Posterior vena cava (tissue), 2 donors: ENCODE measurements around the gene SLC8B1. TPM values are rescaled to one million over a fixed set of nuclear protein-coding genes. Genes with fewer than 3 reads are reported as not detected.
"Not testable (repeated sequence)": the region's sequence is repeated elsewhere in the genome, so short reads cannot be mapped to it uniquely, and the experiment has no call there.

Experiments
- DNase-seq: peaks from one replicate; pipeline ENCODE4 v3.0.0-alpha.2; 2020; ENCODE audit warnings: low spot score
- intact Hi-C, 2 donors: fragments of 100-400 bp; cut with DNase I; formaldehyde crosslinking; loops; one replicate each; pipeline versions ENCODE4 v1.14.1 to v1.14.2; 2022 to 2023
- total RNA-seq, 2 donors: library from RNA; stranded (reverse); fragmentation: NEBNext Ultra II Directional; extraction: Animal tissue kit (Norgen Biotek cat#: 25700); gene quantifications; one replicate each; pipeline ENCODE4 v1.2.1, GENCODE V29; 2021
- donor health status: DM: yes; HTN: yes; CAD: no.
- donor health status: DM: yes; HTN: yes; CAD: no.

The SLC8B1 gene
- total RNA-seq, 2 donors from 2014 or later = 21.6 to 29.8 TPM

DNA sequence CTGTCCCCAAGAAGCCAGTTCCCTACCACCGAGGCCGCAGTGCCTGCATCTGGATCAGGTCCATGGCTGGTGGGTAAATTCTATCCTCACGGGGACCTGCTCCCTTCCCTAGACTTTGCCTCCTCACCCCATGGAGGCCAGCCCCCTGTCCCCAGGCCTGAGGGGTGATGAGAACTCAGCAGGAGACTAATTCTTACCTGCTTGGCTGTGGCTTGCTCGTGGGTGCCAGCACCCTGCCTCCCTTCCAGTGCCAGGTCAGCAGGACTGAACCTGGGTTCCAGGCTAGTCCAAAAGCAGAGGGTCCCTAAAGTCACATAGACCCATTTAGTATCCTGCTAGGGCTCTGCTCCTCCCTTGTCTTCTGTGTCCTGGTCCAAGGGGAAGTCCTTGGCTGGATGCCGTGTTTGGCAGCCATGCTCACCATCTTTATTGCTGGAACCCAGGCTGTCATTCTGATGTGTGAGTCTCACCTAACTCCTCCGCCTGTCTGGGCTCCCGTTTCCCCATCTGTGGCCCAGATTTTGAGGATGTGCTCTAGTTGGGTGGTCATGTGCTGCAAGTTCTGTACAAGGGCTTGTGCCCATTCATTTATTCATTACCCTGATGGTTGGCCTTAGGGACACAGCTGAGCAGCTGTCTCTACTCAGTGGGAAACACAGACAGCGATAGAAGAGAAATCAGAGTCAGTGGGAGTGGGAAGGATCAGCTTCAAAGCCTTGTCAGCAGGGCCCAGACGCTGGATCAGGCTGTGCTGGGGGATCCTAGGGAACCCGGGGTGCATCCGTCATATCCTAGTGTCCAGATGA lies 24.4 kb upstream of the SLC8B1 start:
- peak; percentile 89 for DNase-seq
- intact Hi-C loops = loop anchor here in 1 of 2 donors (5.0 kb wide), 1 partner anchor 553 kb away; no protein-coding TSS in a partner anchor

DNA sequence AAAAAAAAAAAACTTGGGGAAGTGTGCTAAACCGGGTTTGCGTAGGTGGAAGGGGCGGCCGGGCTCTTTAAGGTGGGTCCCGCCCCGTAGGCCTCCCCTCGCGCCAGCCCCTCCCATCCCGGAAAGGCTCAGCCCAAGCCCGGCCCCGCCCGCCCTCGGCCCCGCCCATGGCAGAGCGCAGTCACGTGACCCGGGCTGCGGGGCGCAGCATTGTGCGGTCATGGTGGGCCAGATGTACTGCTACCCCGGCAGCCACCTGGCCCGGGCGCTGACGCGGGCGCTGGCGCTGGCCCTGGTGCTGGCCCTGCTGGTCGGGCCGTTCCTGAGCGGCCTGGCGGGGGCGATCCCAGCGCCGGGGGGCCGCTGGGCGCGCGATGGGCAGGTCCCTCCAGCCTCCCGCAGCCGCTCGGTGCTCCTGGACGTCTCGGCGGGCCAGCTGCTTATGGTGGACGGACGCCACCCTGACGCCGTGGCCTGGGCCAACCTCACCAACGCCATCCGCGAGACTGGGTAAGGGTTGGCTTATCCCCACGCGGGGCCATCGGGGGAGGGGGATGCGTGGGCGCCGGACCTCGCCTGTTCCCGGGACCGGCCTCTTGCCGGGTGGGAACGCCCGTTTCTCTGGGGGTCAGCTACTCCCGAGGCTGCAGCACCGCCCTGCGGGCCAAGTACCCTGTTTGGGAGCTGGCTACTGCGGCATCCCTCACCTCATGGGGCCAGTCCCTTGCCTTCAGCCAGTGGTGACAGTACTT lies 23.6 kb upstream of the SLC8B1 start, which contains the start of gene PLBD2:
Gene PLBD2, plus strand, starts transcription at position 207 of the 752 bp plus-strand sequence. Its CDS starts 14 bp downstream, at position 221.
- DNase-seq = peak; percentile 98
- intact Hi-C loops = loop anchor here in 1 of 2 donors (5.0 kb wide), 1 partner anchor 554 kb away; no protein-coding TSS in a partner anchor

DNA sequence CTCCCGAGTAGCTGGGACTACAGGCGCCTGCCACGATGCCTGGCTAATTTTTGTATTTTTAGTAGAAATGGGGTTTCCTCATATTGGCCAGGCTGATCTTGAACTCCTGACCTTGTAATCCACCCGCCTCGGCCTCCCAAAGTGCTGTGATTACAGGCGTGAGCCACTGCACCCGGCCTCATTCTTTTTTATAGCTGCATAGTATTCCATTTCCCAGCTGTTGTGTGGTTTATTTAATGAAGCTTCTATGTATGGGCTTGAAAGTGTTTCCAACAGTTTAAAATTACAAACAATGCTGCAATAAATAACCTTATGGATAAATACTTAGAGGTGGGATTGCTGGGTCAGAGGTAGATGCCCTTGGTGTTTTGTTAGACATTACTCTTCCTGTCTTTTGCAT lies 19.3 kb upstream of the SLC8B1 start:
- intact Hi-C loops, DNase-seq: not testable (repeated sequence)

DNA sequence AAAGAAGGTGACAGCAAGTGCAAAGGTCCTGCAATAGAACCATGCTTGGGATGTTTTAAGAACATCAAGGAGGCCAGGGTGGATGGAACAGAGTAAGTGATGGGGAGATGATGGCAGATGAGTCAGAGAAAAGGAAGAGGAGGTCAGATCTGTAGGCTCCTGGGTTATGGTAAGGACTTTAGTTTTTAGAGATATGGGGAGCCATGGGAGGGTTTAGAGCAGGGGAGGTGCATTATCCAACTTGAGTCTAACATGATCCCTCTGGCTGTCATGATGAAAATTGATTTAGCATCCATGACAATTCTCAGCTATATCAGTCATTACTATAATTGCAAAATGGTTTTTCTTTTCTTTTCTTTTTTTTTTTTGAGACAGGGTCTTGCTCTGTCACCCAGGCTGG lies 16.2 kb upstream of the SLC8B1 start:
- no peak for DNase-seq
- intact Hi-C loops = no loop called here

DNA sequence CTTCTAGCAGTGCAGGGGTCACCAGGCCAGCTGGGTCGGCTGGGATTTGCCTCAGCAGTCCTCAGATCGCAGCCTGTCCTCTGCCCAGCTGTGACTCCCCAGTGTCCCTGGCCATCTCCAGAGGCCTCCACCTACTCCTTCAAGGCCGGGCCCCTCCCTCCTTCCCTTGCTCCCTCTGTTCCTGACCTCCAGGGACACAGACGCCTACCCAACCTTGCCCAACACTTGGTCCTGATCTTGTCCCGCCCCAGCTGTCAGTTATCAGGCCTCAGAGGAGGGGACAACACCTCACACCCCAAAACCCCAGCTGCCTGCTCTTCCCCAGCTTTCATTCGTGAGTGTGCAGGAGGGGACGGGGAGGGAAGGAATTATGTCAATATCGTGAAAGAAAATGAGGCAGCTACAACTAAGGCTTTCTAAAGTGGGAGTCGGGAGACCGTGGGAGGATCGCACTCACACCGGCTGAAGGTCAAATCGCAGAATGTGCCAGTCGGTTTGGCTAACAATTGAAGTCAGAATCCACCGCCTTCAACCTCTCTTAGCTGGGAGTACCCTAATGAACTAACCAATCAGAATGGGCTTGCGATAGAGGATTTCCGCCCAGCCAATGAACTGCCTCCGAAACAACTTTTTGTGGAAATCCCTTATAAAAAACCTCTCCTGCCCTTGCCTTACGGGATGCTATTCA lies 14.1 kb upstream of the SLC8B1 start:
- intact Hi-C loops = no loop called here
- no peak for DNase-seq

DNA sequence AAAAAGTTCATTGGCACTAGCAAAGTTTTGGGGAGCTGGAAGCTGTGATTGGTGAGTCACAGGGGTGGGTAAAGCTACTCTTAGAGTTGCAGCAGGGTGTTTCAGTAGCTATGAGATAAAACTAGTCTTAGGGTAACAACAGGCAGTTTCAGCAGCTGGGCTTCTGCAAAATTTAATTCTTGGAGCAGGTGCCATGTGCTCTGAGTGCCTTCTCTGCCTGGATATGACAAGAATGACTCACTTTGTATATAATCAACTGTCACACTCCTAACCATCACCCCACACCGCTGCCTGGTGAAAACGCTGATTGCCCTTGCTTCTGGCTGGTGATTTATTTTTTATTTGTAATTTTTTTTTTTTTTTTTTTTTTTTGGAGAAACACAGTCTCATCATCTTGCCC lies 13.0 kb upstream of the SLC8B1 start:
- no peak for DNase-seq
- intact Hi-C loops = no loop called here

DNA sequence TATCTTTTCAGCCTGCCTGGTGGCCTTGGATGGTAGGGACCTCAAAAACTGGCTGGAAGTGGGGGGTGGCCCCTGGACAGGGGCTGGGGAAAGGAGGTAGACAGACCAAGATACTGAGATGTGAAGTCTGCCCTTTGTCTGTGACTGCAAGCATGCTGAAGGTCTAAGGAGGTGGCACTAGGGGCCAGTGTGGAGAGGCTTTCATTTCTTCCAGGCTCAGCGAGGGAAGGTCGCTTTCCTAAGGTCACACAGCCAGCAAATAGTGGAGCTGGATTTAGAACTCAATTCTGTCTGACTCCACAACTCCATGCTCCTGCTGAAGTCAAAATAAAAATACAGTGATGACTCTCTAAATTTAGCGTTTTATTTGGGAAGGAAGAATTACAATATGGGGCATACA lies 12.2 kb upstream of the SLC8B1 start:
- DNase-seq = no peak
- intact Hi-C loops = no loop called here

DNA sequence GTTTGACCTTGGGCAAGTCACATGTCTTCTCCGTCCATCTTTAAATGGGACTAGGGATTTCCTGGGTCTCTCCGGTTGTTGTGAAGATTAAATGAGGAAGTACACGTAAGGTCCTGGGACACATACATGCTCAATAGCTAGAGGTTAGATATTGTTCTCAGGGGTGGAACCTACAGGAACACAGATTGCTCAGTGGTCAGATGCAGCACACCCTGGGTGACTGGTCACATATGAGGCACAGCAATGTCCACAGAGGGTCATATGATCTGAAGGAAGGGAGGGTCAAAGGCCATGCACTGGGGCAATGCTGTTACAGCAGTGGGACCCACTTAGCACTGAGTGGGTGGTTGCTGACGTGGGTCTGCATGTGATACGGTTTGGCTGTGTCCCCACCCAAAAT lies 11.4 kb upstream of the SLC8B1 start:
- intact Hi-C loops = no loop called here
- DNase-seq = no peak

DNA sequence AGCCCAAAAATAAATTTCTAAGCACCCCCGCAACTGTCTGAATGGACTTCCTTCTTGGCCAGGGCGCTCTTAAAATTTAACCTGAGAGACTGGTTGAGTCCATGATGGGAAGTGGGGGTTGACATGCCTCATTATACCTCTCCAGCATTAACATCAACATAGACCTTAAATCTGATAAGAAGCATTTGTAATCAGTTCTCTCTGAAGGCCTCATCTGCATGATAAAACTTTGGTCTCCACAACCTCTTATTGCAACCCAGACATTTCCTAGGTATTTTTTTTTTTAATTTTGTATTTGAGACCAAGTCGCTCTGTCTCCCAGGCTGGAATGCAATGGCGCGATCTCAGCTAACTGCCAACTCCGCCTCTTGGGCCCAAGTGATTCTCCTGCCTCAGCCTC lies 10.4 kb upstream of the SLC8B1 start:
- no peak for DNase-seq
- intact Hi-C loops = no loop called here

DNA sequence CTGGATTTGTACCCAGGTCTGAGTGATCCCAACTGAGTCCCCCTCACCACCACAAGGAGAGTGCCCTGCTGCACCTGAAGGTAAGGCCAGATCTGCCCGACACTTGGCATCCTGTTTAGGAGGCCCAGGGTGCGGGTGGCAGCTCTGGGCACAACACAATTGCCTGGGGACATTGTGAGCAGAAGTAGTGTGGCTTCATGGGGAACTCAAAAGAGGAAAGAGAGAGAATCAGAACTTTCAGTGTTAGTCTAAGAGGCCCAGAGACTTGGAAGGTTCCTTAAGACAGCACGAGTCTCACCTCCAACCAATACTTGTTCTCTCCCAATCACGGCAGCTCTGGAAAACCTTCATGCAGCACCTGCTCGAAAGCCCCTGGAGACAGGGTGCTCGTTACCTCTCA lies 6.6 kb upstream of the SLC8B1 start:
- DNase-seq = no peak
- intact Hi-C loops = no loop called here

DNA sequence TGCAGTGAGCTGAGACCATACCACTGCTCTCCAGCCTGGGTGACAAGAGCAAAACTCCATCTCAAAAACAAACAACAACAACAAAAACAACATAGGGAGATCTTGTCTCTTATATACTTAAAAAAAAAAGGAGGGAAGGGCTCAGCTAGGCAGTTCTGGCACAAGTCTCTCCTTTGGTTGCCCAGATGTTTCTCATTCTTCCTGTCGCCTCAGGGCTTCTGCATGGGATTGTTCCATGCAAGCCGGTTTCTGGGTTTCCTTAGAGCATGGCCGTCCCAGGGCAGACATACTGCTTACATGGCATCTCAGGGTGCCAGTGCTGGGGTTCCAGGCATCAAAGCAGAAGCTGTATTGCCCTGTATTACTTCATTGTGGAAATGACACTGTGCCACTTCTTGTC lies 5.2 kb upstream of the SLC8B1 start:
- intact Hi-C loops = no loop called here
- no peak for DNase-seq

DNA sequence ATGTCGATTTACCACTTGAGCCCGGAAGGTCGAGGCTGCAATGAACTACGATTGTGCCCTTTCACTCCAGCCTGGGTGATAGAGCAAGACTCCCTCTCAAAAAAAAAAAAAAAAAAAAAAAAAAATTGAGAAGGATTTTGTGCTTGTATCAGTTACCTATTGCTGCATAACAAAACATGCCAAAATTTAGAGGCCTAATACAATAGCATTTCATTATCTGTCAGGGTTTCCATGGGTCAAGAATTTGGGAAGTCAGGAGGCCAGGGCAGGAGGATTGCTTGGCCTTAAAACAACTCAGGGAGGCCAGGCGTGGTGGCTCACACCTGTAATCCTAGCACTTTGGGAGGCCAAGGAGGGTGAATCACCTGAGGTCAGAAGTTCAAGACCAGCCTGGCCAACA lies 4.6 kb upstream of the SLC8B1 start:
- intact Hi-C loops = no loop called here
- no peak for DNase-seq

DNA sequence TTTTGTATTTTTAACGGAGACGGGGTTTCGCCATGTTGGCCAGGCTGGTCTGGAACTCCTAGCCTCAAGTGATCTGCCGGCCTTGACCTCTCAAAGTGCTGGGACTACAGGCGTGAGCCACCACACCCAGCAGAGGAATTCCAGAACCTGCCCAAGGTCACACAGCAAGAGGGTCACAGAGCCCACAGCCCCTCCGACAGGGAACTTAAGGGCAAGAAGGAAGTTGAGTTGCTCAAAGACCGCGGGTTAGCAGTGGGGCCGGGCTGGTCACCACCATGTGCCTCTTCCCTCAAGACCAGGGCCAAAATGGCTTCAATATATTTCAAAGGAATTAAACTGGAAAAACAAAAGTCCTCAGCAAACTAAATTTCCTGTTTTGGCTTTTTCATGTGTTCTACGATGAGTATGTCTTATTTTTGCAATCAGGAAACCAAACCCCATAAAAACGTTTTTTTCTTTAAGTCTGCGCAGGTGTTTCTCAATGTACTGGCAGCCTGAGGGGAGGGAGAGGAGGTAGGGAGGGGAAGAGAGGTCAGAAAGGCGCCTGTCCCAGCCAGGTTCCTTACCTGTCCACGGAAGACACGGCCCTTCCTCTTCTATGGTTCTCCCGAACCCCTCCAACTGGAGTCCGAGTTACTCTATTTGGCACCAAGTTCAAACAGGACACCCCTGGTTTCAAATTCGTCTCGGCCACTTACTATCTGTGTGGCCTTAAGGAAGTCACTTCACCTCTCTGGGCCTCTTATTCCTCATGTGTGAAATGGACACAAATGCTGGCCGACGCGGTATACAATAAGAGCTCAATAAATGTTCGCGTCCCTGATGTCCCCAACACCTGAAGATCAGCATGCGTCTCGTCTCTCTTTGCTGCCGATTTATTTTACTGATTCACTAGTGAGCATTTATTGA lies 778 bp downstream of the SLC8B1 start:
- DNase-seq = no peak

DNA sequence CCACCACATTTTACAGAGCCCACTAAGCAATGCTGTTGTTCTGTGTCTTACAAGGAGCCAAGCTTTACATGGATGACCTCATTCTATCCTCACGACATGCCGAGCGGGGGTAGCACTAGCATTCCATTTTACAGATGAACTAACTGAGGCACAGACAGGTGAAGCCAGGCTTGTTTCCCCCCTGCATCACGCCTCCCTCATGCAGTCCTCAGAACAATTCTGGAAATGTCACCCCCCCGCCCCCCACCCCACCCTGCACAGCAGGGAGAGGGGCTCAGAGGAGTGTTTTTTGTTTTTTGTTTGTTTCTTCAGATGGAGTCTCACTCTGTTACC lies 1.5 kb downstream of the SLC8B1 start:
- intact Hi-C loops = no loop called here
- no peak for DNase-seq

More for the DNA sequence above, 778 bp downstream of the SLC8B1 start:
- intact Hi-C loops = no loop called here

DNA sequence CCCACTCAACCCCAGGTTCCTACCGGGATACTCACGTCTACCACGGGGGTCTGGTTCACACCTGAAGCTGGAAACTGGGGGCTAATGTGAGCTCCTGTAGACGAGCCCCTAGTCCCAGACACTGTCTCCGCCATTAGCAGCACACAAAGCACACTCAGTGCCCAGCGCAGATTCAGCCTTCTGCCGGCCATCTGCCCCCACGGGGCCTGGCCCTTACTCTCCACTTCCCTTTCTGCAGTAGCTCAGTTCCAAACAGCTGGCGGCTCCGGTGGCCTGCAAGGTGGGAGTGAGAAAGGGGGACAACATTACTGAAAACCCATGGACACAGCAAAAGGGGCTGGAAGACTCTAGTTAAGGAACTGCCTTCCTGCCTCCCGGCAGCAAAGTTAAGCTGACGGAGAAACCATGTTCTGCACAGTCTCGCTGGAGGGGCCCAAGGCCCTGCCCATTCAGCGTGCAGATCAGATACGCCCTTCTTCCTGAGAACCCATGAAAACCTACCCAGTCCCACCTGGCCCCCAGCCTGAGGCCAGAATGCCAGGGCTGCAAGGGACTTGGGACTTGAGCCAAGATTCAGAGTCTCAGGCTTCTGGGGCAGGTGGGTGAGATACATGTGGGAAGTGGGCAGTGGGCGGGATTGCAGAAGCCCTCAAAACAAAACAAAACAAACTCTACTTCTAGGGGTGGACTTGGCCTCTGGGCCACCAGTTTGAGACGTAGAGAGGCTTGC lies 2.1 kb downstream of the SLC8B1 start:
- intact Hi-C loops = no loop called here

DNA sequence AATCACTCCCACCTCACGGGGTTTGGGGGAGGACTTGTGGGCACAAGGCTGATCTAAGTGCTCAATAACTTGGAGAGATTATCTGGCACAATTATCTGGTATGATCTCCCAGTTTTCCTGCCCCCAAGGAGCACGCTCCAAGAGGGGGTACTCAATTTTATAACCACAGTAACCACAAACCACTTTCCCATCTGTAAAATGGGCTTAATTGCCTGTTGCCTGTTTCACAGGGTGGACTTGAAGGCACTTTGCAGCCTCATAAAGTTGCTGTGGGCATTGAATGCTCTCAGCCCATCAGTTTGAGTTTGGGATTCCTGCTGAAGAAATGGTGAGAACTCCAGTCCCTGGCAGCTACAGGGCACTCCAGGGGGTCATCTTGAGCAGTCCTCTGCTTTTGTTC lies 4.4 kb downstream of the SLC8B1 start:
- DNase-seq = no peak
- intact Hi-C loops = no loop called here

More for the DNA sequence above, 2.1 kb downstream of the SLC8B1 start:
- no peak for DNase-seq

DNA sequence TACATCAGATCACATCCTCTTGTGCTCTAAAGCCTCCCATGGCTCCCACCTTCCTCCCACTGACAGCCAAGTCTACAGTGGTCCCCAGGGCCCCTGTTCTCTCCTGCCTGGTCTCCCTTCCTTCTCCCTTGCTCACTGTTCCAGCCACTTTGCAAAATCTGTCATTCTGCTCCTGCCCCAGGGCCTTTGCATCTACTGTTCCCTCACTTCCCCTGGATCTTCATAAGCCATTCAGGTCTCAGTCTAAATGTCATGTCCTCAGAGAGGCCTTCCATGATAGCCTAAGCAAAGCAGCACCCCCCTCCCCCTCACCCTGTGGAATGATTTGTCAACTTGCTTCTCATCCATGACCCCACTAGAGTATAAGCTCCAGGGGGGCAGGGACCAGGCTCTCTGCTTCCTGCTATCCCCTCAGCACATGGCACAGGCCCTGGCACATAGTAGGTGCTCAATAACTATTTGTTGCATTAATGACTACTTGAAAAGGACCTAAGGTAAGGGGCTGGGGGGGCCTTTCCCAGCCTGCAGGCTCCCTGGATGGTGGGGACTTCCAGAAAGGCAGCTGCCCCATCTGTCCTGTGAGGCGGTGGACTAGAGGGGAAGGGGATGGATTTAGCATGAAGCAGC lies 5.0 kb downstream of the SLC8B1 start:
- no peak for DNase-seq
- intact Hi-C loops = no loop called here
